WTC11 (cell line): ENCODE results near the gene PAX4. TPM values are rescaled to one million over a fixed set of nuclear protein-coding genes. Genes with fewer than 3 reads are reported as not detected.

Experiments used
- ATAC-seq: fragments of 200-7000 bp; cut with Tn5 transposase; 2 replicates; pipeline ENCODE4 v1.10.0; 2021; ENCODE audit warnings: mild to moderate bottlenecking, moderate library complexity
- CTCF ChIA-PET: fragments of 300-600 bp; sonication (Branson Sonifier 250); formaldehyde crosslinking; loops from one replicate; lab custom pipeline; 2021; ENCODE audit warnings: antibody characterized with exemption; lab: Charles Lee
- POLR2A ChIA-PET: fragments of 350-600 bp; sonication (Branson Sonifier 250); formaldehyde crosslinking; loops from one replicate; lab custom pipeline; 2021; ENCODE audit warnings: antibody characterized with exemption; lab: Charles Lee
- DNase-seq: peaks from one replicate; pipeline ENCODE4 v3.0.0; 2021; ENCODE audit warnings: low spot score
- H3K27ac Mint-ChIP-seq: 2 replicates; pipeline ENCODE4 v1.8.0; 2021; ENCODE audit warnings: mixed read lengths
- H3K27me3 Mint-ChIP-seq: 2 replicates; pipeline ENCODE4 v1.8.0; 2021; ENCODE audit warnings: low read depth, mild to moderate bottlenecking, moderate library complexity, mixed read lengths
- H3K36me3 Mint-ChIP-seq: 2 replicates; pipeline ENCODE4 v1.8.0; 2021; ENCODE audit warnings: mixed read lengths
- H3K4me1 Mint-ChIP-seq: 2 replicates; pipeline ENCODE4 v1.8.0; 2022; ENCODE audit warnings: mixed read lengths
- H3K4me3 Mint-ChIP-seq: 2 replicates; pipeline ENCODE4 v1.8.0; 2021; ENCODE audit warnings: mild to moderate bottlenecking, moderate library complexity, mixed read lengths
- H3K9me3 Mint-ChIP-seq: 2 replicates; pipeline ENCODE4 v1.8.0; 2021; ENCODE audit warnings: mixed read lengths
- ESRRA ChIP-seq: sonication (generic); formaldehyde crosslinking; IDR thresholded peaks from 2 replicates; pipeline ENCODE4 v1.8.1; 2022; ENCODE audit warnings: mild to moderate bottlenecking, missing genetic modification reagents, borderline replicate concordance
- FOXK1 ChIP-seq: sonication (generic); formaldehyde crosslinking; IDR thresholded peaks from 2 replicates; pipeline ENCODE4 v1.8.0; 2022; ENCODE audit warnings: mild to moderate bottlenecking, moderate library complexity, missing genetic modification reagents
- FOXP4 ChIP-seq: sonication (generic); formaldehyde crosslinking; IDR thresholded peaks from 2 replicates; pipeline ENCODE4 v1.8.0; 2022; ENCODE audit warnings: mild to moderate bottlenecking, missing genetic modification reagents
- HMGXB4 ChIP-seq: sonication (generic); formaldehyde crosslinking; IDR thresholded peaks from 2 replicates; pipeline ENCODE4 v1.8.1; 2023; ENCODE audit warnings: mild to moderate bottlenecking, moderate library complexity, missing genetic modification reagents
- IRF2 ChIP-seq: sonication (generic); formaldehyde crosslinking; IDR thresholded peaks from 2 replicates; pipeline ENCODE4 v1.8.0; 2022; ENCODE audit warnings: low read depth, missing genetic modification reagents, borderline replicate concordance
- NR1H2 ChIP-seq: sonication (generic); formaldehyde crosslinking; IDR thresholded peaks from 2 replicates; pipeline ENCODE4 v1.9.0; 2021; ENCODE audit warnings: mild to moderate bottlenecking, moderate library complexity, missing genetic modification reagents
- TCF7 ChIP-seq: sonication (generic); formaldehyde crosslinking; IDR thresholded peaks from 2 replicates; pipeline ENCODE4 v1.8.0; 2022; ENCODE audit warnings: mild to moderate bottlenecking, low read depth, missing genetic modification reagents, moderate library complexity
- ZBTB21 ChIP-seq: sonication (generic); formaldehyde crosslinking; IDR thresholded peaks from 2 replicates; pipeline ENCODE4 v1.8.1; 2023; ENCODE audit warnings: mild to moderate bottlenecking, missing genetic modification reagents, borderline replicate concordance
- ZNF232 ChIP-seq: sonication (generic); formaldehyde crosslinking; IDR thresholded peaks from 2 replicates; pipeline ENCODE4 v1.8.0; 2022; ENCODE audit warnings: mild to moderate bottlenecking, missing genetic modification reagents
- ZNF281 ChIP-seq: sonication (generic); formaldehyde crosslinking; IDR thresholded peaks from 2 replicates; pipeline ENCODE4 v1.8.0; 2023; ENCODE audit warnings: mild to moderate bottlenecking, missing genetic modification reagents
- total RNA-seq: library from RNA; stranded (reverse); gene quantifications from 3 replicates; pipeline ENCODE4 v1.2.3, GENCODE V29; 2021
- TF ChIP-seq, protein P1 (sequence below): sonication (generic); formaldehyde crosslinking; IDR thresholded peaks from 2 replicates; pipeline ENCODE4 v1.8.1; 2023; ENCODE audit warnings: mild to moderate bottlenecking, missing genetic modification reagents, moderate library complexity
- TF ChIP-seq, protein P2 (sequence below): fragments of 200-600 bp; IDR thresholded peaks from 2 replicates; pipeline ENCODE4 v1.8.0; 2022; ENCODE audit warnings: antibody characterized with exemption

The PAX4 gene
- total RNA-seq, 1 experiment from 2014 or later = not detected

GRCh38 chr7:127588697-127589482, 29.1 kb downstream of the PAX4 start:
- H3K9me3 Mint-ChIP-seq = no peaks in the 10 kb centered on the region
- ChIA-PET CTCF (interaction anchor here (0.9 to 2.8 kb wide), 16 partner anchors 9 to 621 kb away, joined by 3 to 43 read pairs (median 5); partner anchors contain the start of gene PAX4), POLR2A (interaction anchor here (0.7 to 2.9 kb wide), 4 partner anchors 32 to 62 kb away, joined by 3 to 9 read pairs (median 5); no protein-coding TSS in a partner anchor)
- H3K27me3 Mint-ChIP-seq = peaks cover 24% of the 10 kb centered on the region
- DNase-seq (peak; percentile 79), ATAC-seq (peak; percentile 63)
- peak overlapping the region; percentile 97 for H3K27ac Mint-ChIP-seq
- H3K36me3 Mint-ChIP-seq = peaks cover 23% of the 10 kb centered on the region
- peaks cover 29% of the 10 kb centered on the region for H3K4me1 Mint-ChIP-seq
- peak overlapping the region; percentile 96 for H3K4me3 Mint-ChIP-seq
- TF ChIP-seq, protein P1, sequence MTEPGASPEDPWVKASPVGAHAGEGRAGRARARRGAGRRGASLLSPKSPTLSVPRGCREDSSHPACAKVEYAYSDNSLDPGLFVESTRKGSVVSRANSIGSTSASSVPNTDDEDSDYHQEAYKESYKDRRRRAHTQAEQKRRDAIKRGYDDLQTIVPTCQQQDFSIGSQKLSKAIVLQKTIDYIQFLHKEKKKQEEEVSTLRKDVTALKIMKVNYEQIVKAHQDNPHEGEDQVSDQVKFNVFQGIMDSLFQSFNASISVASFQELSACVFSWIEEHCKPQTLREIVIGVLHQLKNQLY = 0 out of 2 replicates have a peak, but pooled peaks have one; percentile 30
- peak; percentile 44; the same call in 1 of the 2 replicates for TF ChIP-seq ZNF281 (CRISPR knock-in tag)
- no peak for TF ChIP-seq ZBTB21 (CRISPR knock-in tag)
- no peak for TF ChIP-seq NR1H2 (CRISPR knock-in tag)
- TF ChIP-seq, protein P2, sequence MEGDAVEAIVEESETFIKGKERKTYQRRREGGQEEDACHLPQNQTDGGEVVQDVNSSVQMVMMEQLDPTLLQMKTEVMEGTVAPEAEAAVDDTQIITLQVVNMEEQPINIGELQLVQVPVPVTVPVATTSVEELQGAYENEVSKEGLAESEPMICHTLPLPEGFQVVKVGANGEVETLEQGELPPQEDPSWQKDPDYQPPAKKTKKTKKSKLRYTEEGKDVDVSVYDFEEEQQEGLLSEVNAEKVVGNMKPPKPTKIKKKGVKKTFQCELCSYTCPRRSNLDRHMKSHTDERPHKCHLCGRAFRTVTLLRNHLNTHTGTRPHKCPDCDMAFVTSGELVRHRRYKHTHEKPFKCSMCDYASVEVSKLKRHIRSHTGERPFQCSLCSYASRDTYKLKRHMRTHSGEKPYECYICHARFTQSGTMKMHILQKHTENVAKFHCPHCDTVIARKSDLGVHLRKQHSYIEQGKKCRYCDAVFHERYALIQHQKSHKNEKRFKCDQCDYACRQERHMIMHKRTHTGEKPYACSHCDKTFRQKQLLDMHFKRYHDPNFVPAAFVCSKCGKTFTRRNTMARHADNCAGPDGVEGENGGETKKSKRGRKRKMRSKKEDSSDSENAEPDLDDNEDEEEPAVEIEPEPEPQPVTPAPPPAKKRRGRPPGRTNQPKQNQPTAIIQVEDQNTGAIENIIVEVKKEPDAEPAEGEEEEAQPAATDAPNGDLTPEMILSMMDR = peak; percentile 13; the same call in 1 of the 2 replicates
- no peak for TF ChIP-seq ESRRA (CRISPR knock-in tag)
- TF ChIP-seq IRF2 (CRISPR knock-in tag) = no peak
- TF ChIP-seq TCF7 = no peak
- TF ChIP-seq FOXK1 (CRISPR knock-in tag) = peak; percentile 71; the same call in 1 of the 2 replicates
- TF ChIP-seq ZNF232 (CRISPR knock-in tag) = peak; percentile 82
- TF ChIP-seq FOXP4 (CRISPR knock-in tag) = 0 out of 2 replicates have a peak, but pooled peaks have one; percentile 22
- TF ChIP-seq HMGXB4 (CRISPR knock-in tag) = peak; percentile 92
- TF ChIP-seq, all 79 proteins: peak for 7
